ENCODE data around the gene OPCML.

The OPCML gene

DNA sequence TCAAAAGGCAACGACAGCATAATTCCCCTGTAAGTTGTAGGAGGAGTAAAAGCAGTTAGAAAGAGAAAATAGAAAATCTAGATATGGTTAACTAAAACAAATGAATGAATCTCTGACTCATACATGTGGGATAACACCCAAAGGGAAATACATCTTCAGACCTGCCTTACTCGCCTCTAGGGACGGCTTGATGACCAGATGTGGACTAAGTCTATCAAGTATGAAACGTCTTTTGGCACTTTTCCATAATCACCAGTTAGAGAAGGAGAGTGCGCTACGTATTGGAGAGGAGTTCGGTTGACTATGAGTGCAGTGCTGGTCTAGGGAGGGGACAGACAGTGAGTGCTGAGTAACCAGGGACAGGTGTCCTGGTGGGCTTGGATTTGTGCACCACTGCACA, 459.9 kb downstream of the OPCML start:
- no peak for DNase-seq (ENCODE audit: low read depth)

DNA sequence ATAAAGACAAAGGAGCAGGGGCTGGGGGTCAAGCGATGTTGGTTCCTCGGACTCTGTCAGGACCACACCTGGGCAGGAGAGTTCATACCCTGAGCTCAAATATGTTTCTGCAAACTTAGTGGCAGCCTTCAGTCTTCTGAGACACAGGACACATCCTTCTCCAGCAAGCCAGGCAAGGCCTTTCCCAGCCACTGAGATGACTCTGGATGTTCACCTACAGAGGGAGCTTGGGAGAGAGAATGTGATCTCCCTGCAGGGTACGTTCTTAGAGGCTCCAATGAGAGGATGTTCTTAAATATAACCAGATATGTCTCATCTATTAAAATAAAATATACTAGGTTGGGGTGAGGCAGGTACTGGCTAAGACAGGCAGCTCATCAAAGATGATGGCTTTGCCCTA, 461.5 kb downstream of the OPCML start:
- no peak for DNase-seq (ENCODE audit: low read depth)

DNA sequence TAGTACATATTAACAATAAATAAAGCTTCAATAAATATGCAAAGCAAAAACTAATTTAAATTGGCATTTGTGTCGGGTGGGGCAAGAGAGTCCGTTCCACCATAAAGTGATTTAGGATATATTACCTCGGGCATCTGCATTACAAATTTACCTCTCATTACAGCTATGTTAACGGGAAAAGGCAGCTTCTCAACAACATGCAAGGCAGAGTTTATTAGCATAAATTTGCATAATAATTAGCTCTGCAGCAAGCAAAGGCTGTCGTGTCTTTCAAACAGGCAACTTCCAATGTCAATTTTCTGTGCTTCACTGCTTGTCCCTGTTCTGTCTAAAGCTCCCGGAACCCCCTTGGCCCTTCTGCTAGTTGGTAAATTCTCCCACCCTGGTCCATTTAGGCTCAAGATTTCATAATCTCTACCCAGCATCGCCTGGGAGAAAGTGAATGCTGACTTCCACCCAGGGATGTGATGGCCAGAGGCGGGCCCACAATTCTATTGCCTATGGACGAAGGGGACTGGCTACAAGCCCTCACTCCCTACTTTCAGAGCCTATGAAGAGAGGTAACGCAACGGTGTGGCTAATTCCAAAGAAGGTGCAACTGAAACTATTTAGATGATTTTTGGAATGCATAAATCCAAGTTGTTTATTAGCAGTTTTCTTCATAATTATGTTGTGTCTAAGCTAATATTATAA, 462.1 kb downstream of the OPCML start:
- DNase-seq (ENCODE audit: low read depth), result no peak

DNA sequence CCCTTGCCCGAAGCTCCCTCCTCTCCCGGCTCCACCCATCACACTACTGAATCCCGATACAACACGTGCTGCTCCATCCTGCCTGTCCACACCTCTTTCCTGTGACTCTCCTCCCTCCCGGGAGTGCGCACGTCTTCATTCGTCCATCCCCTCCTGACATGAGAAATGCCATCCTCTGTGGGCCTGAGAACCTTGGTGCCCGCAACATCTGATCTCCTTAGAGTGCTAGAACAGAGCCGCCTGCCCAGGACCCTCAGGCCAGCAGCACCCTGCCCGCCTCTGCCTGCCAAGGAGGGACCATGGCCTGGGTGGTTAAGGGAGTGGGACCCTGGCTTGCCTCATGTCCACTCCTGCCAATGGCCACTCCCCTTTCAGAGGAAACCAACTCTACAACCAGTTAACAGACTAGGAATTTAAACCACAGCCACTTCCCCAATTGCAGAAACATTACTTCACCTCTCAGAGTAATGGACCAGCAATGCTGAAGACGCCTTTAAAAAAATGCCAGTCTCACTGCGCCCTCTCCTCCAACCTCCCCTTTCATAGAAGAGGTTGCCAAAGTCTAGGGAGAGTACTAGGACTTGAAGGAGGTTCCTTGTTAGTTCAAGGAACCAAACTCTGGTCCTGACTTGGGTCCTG, 466.3 kb downstream of the OPCML start:
- DNase-seq (ENCODE audit: low read depth), result no peak

DNA sequence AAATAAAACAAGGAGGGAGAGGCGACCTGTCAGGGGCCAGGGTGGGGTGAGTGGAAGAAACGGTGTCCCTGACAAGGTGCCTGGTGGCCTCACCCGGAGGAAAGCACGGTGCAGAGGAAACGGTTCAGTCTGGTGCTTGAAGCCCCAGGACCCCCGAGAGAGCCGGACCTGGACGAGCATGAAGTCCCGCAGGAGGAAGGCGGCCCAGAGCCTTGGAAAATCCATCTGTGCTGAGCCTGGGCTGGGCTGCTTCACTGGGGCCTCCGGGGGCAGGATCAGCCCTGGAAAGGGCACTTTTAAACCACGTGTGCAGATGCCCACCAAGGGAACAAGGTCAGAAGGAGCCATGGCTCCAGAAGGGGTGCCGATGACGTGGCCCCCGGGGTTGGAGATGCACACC, 467.3 kb downstream of the OPCML start:
- no peak for DNase-seq (ENCODE audit: low read depth)

DNA sequence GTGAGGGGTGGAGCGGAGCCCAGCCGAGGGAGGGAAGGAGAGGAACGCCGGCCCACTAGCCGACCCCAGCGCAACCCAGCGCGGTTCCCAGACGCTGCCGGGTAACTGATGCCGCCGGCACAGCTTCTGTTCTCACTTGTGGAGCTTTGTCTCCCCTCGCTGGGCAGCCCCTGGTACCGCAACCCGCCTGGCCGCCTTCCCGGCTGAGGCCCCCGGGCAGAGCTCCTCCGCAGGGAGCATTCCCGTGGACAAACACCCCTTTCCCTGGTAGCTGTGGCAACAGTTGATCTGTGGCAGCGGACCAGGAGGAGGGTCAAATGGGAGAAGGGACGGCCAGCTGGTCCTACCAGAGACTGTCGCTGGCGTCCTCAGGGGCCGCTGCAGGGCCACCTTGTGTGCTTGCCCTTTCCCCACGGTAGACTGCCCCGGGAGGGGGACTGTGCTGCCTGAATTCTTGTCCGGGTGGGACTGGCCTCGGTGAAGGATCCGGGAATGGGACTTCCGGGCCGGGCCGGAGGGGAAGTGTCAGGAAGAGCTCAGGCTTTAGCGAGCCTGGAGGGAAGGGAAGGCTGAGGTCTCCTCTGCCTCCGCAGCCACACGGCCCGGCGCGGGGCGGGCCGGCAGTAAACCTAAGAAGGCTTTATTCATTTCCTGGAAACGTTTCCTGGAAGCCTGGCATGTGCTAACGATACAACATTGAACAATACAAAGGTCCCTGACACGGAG, 468.0 kb downstream of the OPCML start:
- peak; percentile 32 for DNase-seq (ENCODE audit: low read depth)

DNA sequence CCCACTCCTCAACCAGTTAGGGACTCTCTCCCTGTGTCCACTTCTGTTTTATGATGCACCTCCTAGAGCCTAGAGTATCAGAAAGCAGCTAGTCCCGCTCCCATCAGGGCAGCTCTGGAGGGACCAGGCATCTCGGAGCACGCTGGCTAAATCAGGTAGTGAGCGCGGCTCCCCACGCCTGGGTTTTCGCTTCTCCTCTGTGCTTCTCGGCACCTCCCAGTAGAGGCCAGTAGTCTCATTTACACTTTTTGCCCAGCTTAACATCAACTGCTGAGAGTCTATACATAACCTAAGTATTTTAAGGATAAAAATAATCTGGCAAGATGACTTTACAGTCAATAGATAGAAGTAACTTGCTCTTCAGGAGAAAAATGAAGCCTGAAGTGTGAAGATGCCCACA, 473.8 kb downstream of the OPCML start:
- no peak for DNase-seq (ENCODE audit: low read depth)

DNA sequence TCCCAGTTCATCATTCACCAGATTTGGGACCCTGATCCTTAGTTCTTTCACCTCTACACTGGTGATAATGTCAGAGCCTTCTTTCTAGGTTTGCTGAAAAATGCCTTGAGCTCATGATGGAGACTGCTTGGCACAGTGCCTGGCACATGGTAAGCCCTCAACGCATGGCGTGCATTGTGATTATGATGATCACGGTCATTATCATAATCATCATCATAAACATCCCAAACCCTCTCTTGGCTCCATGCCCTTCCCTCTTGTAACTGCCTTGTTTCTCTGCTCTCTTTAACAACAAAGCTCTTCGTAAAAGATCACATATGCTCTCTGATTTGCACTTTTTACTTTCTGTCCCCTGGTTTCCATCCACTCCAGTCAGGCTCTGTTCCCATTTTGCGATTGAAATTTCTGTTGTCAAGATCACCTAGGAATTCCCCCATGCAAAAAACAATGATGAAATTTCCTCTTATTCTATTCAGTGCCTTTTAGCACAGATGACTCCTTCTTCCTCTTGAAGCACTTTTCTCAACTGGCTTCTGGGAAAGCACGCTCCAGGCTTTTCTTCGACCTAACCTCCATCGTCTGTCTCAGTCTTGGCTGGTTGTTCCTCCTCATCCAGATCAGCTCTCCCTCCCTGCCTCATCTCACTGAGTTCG, 479.1 kb downstream of the OPCML start:
- DNase-seq (ENCODE audit: low read depth), result no peak

DNA sequence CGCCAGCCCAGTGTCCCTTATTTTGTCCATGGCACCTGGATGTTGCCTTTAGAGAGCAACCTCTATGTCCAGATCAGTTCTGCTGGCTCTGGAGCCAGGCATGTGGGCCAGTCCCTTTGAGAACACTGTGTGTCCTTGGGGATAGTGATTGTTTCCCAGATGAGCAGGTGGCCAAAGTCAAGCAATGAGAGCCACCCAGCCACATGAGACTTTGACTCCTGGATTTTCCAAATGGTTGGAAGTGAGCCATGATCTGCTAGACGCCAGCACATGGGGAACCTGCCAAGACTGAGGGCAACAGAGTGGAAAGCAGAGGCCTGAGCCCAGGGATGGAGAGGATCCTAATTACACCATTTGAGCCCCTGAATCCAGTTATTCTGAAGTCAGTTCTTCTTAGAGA, 479.8 kb downstream of the OPCML start:
- DNase-seq (ENCODE audit: low read depth), result no peak

DNA sequence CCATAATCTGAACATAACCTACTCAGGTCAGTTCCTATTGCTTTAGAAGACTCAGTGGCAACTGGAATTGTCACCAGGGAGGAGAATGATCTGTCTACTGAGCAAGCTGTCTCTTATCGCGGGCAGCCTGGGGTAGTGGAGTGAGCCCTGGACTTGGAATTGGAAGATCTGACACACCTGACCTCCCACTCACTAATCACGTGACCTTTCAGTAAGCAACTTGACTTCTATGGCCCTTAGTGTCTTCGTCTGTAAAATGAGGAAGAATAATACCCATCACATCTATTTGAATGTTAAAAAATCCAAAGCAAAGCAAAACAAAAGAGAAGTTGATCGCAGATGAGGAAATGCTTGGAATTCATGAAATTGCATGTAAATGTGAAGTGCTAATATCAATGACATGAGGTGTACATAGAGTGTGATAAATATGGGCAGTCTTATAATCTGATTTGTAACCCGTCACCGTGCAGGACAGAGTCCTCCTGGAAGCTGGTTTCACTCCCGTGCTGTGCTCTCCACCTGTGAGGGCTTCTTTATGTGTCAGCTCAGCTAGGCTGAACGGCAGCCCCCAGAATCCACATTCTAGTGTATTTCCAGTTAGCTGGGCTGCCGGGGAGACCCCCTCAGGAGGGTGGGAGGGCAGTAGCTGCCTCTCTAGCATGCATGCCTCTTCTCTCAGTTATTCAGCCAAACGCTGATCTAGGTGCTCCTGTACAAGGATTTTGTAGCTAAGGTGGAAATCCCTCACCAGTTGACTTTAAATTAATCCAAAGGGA, 482.9 kb downstream of the OPCML start:
- DNase-seq (ENCODE audit: low read depth), result no peak

DNA sequence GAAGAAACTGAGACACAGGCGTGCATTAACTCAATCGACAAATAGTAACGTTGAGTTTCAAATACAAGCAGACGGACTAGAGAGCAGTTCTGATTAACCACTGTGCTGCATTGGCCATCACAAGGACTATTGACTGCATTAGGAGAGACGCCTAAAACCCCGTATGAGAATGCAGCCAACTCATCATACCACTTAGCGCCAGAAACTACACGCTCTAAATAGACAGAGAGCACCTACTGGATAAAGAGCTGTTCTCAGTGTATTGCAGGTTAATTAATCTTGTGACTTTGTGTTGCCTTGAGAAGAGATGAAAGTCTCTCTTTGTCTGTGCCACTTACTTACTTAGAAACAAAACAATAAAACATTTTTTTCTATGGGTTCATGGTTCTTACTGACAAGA, 484.0 kb downstream of the OPCML start:
- DNase-seq (ENCODE audit: low read depth), result no peak

DNA sequence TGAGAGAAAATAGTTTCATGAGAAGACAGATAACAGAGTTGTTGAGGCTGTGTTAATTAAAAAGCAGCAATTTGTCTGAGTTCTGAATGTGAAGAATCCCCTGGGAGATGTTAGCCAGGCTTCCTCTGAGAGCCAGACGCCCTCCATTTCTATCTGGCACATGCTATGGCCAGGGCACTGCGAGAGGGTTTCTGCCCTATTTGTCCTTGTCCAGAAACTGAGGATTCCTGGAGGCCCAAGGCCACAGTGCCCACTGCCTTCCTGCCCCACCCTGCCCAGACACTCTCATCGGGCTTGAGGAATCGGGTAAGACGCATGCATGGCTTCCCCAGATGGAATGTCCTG, 484.6 kb downstream of the OPCML start:
- no peak for DNase-seq (ENCODE audit: low read depth)

DNA sequence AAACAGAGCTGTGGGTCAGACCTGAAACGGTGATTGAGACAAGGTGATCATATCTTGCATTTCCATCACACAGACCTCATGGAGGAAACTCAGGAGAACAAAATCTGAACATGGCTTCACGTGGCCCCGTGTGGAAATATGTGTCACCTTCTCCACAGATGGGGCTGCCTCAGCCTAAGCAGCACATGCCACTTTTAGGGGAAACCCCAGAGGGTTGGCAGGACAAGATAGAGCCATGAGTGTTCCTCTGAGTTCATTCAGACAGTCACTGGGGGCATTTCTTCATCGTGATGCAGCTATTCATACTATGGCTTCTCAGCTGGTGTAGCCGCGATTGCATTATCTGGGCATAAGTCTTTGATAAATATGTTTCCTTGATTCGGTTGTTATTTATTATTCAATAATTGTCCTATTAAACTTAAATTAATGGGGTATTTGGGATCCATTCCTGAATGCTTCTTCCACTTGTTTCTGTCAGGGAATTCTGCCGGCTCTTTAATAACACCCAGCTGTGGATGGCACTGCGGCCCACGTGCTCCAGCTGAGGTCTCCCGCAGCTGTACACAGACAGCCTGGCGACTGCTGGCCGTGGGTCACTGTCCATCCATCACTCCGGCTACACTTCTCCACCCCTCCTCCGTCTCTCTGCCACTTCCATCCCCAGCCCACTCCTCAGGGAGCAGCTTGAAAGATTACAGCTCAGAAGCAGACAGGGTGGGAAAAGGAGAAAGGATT, 485.1 kb downstream of the OPCML start:
- no peak for DNase-seq (ENCODE audit: low read depth)

DNA sequence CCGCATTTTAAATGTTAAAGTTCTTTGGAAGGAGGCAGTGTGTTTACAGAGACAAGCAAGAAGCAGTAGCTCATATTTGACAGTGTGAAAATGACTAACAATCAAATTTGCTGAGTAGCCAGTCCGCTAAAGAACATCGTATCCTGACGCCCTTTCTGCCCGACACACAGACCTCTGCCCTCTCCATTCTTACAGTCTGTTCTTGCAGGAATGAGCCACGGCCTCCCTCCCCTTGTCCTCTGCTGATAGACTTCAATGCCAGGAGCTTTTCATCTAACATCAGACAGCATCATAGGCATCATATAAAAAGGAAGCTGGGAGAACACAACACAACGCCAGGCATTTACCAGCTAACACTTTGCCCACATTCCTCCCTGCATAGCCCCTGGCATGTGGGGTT, 486.0 kb downstream of the OPCML start:
- DNase-seq (ENCODE audit: low read depth), result no peak

DNA sequence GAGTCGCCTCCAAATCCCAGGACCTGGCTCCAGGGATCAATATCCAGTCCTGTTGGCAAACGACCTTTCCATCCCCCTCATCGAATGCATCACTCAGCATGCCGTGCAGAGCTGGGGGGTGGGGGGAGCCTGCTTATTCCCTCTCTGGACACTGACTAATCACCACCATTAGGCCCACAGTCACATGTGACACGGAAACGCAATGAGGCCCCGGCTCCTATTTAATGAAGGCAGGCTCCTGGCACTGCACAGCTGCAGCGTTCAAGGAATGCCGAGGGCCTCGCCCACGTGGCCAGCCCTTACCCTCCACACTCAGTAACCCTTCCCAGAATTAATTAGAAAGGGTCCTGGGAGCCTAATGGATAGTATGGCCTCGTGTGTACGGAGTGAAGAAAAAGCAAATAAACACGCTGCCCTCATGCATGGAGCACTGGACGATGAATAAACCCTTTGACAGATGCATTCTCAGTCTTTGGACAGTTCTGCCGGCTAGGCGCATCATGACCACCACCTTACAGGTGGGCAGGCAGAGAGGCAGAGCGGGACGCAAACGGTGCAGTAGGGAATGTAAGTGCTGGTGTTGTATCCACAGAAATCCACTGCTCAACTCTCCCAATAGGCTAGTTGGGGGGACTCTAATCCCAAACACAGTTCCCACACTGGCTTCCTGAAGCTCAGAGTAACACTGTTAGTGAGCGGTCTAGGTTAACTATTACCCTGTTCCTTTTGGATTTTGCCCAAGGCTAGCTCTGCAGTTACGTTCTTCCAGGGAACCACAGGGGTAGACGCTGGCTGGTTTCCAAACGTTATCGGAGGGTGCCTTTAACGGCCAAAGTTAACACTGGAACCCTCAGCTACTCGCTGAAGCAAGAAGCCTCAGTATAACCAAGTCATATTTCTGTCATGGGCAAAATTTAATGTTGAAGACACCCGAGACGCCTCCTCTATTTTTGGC, 490.1 kb downstream of the OPCML start:
- no peak for DNase-seq (ENCODE audit: low read depth)

DNA sequence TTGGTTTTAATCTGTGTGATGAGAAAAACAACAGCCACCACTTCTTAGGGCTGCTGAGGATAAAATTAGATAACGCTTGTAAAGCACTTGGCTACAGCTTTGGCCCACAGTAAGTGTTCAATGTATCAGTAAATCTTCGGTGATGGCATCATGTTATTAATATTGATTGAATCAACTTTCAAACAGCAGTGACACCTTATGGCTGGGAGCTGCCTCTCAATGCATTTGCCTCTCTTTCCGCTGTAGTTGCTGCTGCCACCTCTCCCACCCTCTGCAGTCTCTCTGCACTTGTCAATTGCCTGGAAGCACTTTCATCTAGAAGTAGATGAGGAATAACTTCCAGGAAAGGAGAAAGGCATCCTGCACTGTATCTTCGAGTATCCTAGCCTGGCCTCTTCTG, 491.1 kb downstream of the OPCML start:
- no peak for DNase-seq (ENCODE audit: low read depth)

DNA sequence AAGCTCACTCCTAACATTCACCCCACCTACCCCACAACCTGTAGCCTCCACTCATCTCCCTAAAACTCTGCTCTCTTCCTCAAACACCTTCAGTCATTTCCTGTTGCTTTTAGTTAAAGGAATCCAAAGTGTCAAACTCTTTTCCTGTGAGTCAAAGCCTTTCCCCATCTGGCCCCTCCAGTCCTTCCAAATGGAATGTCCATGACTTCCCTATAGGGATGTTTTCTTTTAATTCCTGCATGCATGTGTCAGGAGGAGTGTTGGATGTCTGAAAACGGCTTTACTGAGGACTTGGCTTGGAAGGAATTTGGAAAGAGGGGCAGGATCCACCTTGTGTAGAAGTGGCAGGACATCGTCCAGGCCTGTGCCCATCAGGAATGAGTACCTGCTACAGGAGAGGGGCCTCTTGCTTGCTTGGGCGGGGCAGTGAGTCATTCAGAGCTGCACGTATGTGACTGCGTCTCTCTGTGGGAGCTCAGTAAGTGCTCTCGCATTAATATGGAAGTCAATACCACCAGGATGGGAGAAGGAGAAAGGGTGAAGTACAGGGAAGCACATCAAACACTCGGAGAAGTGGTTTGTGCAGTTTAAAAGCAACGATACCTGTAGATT, 491.9 kb downstream of the OPCML start:
- no peak for DNase-seq (ENCODE audit: low read depth)

DNA sequence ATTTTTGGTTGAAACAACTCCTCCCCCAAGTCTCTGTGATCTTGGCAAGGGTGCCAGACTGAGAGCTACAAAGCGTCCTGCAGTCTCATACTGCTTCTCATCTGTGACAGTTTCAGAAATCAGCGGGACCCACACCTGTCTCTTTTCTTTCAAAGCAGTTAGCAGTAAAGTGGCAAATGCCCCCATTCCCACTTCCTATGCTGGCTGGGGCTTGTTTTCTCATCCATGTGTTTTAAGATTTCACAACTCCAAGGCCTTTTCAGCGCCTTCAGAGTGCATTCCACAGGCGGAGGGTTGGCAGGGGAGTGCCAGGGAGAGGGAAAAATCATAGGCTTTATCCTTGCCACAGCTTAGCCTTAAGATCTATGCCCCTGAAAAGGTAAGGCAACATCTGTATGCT, 493.5 kb downstream of the OPCML start:
- DNase-seq (ENCODE audit: low read depth), result no peak

DNA sequence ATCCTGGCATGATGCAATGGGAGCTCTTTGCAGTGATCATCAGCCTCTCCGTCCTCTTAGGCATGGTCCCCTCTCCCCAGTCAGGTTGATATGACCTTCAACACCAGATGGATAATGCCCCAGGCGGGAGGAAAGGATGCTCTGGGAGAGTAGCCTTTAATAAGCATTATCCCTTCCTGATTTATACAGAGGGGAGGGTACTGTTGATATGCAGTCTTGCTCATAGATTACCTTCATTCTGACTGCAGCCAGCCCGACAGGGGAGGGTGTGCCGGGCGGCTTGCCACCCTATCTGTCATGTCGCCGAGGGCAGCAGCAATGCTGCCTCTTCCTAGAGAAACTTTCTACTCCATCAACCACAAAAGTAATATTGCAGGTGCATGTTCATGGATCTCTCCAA, 497.4 kb downstream of the OPCML start:
- DNase-seq (ENCODE audit: low read depth), result no peak

DNA sequence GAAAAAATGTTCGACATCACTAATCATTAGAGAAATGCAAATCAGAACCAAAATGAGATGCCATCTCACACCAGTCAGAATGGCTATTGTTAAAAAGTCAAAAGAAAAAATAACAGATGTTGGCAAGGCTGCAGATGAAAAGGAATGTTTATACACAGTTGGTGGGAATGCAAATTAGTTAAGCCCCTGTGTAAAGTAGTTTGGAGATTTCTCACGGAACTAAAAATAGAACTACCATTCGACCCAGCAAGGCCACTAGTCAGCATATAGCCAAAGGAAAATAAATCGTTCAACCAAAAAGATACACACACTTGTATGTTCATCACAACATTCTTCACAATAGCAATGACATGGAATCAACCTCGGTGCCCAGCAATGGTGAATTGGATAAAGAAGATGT, 503.2 kb downstream of the OPCML start:
- no peak for DNase-seq (ENCODE audit: low read depth)

Data from iris pigment epithelial cell (primary cell).